Endothelial cell of hepatic sinusoid (primary cell): ENCODE data around the gene SLC35F6.

Source experiments
- in situ Hi-C: cut with HindIII; loops from 2 replicates; pipeline ENCODE4 v1.10.0; 2017; ENCODE audit warnings: low sequenced_read_pairs

The SLC35F6 gene

GRCh38 chr2:26814072-26814765 lies 50.1 kb downstream of the SLC35F6 start:
- in situ Hi-C loops, result loop anchor here (5.0 kb wide), 1 partner anchor 68 kb away; no protein-coding TSS in a partner anchor

- in situ Hi-C loops, result no loop called here
Observed at GRCh38 chr2:26816893-26817292, 52.8 kb downstream of the SLC35F6 start.

GRCh38 chr2:26818255-26818654 lies 54.2 kb downstream of the SLC35F6 start:
- in situ Hi-C loops, result no loop called here

- in situ Hi-C loops, result no loop called here
Observed at GRCh38 chr2:26818972-26819371, 54.9 kb downstream of the SLC35F6 start.

GRCh38 chr2:26820932-26821331 lies 56.8 kb downstream of the SLC35F6 start:
- in situ Hi-C loops, result no loop called here

GRCh38 chr2:26822877-26823276 lies 58.8 kb downstream of the SLC35F6 start:
- in situ Hi-C loops, result no loop called here
